ENCODE results near the gene CORO1C.

GRCh38 chr12:108701779-108702441 is 29.4 kb downstream of the CORO1C start:
- TF ChIP-seq CTCF (IDR thresholded peaks at IDR 0.05 in 8 of 11, conservative IDR thresholded peaks at IDR 0.05 in 3 of 11) (no peak), POLR2AphosphoS5 (IDR thresholded peaks at IDR 0.05) (no peak)

Measured in spleen (tissue), 7 donors.